ENCODE results near the gene TMEM132C.

Gene TMEM132C

DNA sequence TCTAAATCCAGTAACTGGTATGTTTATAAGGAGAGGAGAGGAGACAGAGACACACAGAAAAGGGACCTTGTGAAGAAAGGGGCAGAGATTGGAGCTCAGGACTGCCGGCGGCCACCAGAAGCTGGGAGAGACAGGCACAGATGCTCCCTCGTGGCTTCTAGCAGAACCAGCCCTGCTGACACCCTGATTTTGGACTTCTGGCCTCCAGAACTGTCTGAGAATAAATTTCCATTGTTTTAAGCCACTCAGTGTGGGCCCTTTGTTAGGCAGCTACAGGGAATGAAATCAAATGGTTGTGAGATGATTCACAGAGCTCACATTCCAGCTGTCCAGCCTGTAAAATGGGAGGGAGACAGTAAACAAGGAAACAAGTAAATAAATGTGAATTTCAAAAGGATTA, 47.6 kb downstream of the TMEM132C start:
- FAIRE-seq (no peak), DNase-seq (ENCODE audit: insufficient read length, low spot score) (no peak)
- no peak for TF ChIP-seq POLR2A (IDR thresholded peaks at IDR 0.05; ENCODE audit: low read depth, low read length)

DNA sequence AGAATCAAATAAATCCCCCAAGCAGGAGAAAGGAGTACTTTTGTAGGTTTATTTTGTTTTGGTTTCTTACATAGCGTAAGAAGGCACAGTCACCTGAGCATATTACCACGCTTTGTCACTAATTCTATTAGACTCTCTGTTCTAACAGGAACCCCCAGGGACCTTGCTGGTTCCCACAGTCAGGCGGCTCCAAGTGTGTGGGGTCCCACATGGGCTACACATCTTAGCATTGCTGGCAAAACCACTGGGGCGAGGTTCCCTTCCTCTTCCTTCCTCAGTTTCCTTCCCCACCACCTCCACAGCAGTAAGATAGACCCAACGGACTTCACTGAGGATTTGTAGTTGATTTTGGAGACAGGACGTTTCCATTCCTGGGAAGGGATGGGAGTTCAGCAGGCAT, 49.1 kb downstream of the TMEM132C start:
- FAIRE-seq (no peak), DNase-seq (ENCODE audit: insufficient read length, low spot score) (no peak)
- TF ChIP-seq POLR2A (IDR thresholded peaks at IDR 0.05; ENCODE audit: low read depth, low read length) = no peak

DNA sequence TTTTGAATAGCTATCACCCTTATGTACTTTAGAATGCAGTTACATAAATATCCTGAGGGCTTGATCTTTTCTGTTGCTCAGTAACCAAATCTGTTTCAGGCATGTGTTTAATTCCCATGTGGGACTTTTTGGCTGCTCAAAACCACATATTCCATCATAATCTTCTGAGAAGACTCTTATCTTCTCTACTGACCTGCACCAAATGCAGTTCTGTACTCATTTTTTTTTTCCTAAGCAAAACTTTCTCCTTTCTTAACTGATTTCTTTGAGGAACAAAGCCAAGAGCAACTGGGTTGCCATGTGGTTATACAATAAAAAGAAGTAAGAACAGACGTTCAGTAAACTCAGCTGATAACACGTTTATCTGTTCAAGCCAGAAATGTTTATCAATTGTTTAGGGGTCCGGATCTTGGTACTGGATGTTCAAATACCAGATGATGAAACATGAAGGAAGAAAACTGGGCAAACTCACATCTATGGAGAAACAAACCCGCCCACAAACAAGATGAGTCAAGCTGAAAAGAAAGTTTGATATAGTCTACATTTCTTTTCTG, 50.1 kb downstream of the TMEM132C start:
- TF ChIP-seq POLR2A (IDR thresholded peaks at IDR 0.05; ENCODE audit: low read depth, low read length) = no peak
- no peak for FAIRE-seq
- no peak for DNase-seq (ENCODE audit: insufficient read length, low spot score)

DNA sequence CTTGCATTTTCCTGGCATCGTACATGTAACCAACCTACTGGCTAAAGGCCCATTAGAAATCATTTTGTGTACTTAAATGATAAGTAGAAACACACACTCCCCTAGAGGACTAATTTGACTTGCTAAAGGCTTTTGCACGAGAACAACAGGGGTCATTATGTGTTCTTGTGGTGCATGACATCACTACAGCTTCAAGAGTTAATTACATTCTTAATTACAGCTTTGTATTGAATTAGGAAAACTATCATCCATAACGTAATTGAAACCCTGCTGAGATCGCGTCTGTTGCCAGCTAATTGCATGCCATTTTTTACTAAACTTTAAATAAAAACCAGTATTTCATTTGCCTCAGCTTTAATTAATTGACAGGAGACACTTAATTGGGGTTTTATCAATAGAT, 51.4 kb downstream of the TMEM132C start:
- no peak for TF ChIP-seq POLR2A (IDR thresholded peaks at IDR 0.05; ENCODE audit: low read depth, low read length)
- DNase-seq (ENCODE audit: insufficient read length, low spot score) (no peak), FAIRE-seq (no peak)

DNA sequence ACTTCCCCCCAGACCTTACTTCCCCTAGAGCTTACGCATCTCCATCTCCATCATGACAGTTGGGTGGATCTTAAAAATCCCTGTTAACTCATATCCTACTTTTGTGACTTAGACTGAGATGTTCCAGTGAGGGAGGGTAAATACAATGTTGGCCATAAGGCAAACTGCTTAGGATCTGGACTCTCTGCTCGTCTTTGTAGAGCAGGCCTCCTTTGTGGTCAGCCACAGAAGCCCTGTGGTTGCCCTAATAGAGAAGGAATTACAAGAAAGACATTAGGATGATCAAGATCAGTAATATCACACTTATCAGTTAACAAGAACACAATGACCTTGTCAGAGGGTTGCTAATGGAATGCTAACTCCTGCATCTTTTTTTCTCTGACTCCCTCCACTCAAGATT, 52.0 kb downstream of the TMEM132C start:
- TF ChIP-seq POLR2A (IDR thresholded peaks at IDR 0.05; ENCODE audit: low read depth, low read length) = no peak

DNA sequence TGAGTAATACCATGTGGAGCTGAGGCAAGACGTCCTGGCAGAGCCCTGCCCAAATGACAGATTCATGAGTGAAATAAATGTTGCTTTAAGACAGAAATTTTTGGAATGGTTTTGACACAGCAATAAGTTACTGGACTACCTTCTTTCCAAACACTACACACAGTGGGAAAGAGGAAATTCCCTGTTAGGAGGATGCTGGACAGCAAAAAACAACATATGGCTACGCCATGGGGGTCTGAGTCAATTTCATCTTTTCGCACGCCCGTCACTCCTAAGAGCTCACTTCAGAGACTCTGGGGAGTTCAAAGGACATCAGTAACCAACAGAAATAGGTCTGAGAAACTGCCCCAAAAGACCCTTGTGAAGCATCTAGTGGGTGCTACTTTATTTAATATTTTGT, 55.4 kb downstream of the TMEM132C start:
- TF ChIP-seq POLR2A (IDR thresholded peaks at IDR 0.05; ENCODE audit: low read depth, low read length) = no peak
- DNase-seq (ENCODE audit: insufficient read length, low spot score) (no peak), FAIRE-seq (no peak)

More for the DNA sequence above, 52.0 kb downstream of the TMEM132C start:
- DNase-seq (ENCODE audit: insufficient read length, low spot score) (no peak), FAIRE-seq (no peak)

DNA sequence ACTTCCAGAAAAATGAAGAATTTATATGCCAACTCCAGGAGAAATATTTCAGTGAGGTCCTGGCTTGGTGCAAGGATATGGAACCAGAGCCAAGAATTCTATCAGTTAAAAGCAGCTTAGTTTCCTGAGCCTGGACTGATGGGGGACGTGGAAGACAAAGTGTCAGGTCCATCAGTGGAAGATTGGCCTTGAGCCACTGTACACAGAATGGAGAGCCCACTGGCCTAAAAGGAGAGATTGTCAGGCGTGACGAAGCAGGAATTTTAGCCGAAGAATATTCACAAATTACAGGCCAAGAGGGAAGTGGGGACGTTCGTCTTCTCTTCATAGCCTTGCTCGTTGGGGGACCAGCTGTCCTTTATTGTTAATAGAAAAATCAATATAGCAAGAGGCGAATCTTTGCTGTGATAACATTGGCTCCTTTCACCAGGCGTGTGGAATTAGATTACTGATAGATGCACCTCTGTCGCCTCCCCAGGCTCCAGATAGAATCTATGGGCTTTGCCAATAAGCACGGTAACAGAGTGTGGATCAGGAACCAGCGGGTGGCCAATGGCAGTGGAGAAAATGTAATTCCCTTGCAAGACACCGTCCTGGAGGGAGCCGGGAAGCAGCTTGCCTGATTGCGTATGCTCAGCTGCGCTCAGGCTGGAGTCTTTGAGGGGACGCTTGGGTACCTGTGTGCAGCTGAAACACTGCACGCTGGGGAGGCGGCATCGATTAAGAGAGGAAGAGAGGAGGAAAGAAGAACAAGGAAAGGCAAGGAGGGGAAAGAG, 56.4 kb downstream of the TMEM132C start:
- FAIRE-seq (no peak), DNase-seq (ENCODE audit: insufficient read length, low spot score) (no peak)
- no peak for TF ChIP-seq POLR2A (IDR thresholded peaks at IDR 0.05; ENCODE audit: low read depth, low read length)

DNA sequence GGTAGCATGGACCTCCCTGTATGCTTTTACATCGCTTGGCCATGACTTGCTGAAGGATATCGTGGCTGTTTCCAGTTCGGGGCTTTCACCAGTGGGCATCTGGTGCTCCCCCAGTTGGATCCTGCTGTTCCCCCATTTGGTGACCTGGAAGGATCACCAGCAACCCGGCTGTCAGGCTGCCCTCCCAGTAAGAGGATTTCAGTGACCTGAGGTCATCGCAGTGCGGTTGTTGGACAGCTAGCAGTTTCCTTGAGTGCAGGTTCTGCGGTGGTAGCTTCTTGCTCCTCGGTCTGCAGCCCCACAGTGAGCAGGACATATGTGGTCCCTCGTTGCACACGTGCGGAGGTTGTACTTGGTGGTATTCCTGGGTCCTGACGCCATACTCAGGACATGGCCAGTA, 58.7 kb downstream of the TMEM132C start:
- no peak for TF ChIP-seq POLR2A (IDR thresholded peaks at IDR 0.05; ENCODE audit: low read depth, low read length)
- DNase-seq (ENCODE audit: insufficient read length, low spot score) = no peak
- no peak for FAIRE-seq

DNA sequence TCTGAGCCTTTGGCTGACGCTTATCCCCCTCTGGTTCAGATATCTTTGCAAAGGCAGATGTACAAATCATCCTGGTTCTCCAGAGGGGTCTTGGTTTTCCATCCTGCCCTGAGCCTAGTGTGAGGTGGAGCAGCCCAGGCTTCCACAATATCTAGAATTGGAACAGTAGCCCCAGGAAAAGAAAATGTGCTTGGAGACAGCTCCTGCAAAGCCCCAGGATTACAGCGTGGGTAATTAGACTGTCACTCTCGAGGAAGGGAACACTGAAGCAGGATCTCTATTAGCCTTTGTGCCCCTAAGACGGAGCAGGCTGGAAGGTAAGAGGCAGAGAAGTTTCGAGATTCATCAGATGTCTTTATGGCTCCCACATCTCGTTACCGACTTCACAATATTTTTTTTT, 59.4 kb downstream of the TMEM132C start:
- no peak for TF ChIP-seq POLR2A (IDR thresholded peaks at IDR 0.05; ENCODE audit: low read depth, low read length)
- FAIRE-seq = no peak
- no peak for DNase-seq (ENCODE audit: insufficient read length, low spot score)

DNA sequence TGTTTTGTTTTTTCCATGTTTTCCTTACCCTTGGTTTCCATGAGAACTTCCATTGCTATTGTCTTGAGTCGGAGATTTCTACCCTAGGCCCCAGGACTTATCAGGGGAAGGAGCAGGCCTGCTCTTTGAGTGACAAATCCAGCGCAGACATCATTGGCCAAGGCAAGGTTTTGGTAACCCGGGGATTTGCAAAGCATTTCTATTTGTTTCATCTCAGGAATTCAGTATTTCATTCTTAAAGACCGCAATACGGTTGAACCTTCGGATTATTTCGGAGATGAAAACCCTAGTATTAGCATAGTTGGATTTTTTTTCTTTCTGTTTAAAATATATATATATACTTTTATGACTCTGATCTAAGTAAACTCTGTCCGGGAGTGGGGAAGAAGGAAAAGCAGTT, 62.0 kb downstream of the TMEM132C start:
- FAIRE-seq = no peak
- TF ChIP-seq POLR2A (IDR thresholded peaks at IDR 0.05; ENCODE audit: low read depth, low read length) = no peak
- no peak for DNase-seq (ENCODE audit: insufficient read length, low spot score)

DNA sequence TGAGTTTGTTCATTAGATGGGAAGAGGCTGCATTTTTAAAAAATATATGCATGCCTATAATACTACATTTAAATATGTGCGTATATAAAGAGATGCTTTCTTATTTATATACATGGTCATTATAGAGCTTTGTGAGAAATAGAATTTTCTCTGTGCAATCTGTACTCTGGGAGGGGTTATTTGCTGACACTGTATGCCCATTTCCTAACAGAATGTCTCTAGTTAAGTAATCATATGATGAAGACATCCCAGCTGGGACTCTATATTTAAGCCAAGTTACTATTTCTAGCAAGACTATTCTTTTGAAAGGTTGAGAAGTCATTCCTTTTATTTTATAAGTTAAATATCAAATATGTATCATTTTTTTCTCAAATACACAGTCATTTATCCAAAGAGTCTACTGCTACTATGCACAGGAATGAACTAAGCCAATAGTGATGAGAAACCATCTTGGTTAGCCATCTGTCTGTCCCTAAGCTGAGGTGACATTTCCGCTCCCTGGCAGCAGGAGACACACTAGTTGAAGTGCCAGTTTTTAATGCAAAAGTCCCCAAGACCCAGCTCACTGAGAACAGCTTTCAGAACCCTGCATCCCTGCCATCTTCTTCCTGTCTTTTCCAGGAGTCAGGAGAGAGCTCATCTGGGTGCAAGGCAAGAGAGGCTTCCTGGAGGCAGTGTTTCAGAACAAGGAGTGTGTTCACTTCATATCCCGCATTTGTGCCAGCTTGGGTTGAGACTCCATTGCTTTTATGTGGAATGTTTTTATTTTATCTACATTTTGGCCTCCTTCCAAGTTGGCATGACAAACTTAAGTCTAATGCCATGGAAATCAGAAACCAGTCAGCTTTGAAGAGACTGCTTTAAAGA, 69.5 kb downstream of the TMEM132C start:
- no peak for TF ChIP-seq POLR2A (IDR thresholded peaks at IDR 0.05; ENCODE audit: low read depth, low read length)
- FAIRE-seq (no peak), DNase-seq (ENCODE audit: insufficient read length, low spot score) (no peak)

DNA sequence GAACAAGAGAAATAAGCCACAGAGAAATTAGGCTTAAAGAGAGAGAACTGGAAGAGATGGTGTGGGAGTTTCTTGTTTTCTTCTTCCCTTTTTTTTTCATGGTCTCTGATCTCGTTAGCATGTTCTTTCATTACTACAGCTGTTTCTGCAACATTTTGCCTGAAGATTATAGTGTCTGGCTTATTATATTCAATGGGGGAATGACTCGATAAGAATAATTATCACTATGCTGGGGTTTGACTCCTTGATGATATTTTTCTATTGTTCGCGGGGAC, 70.0 kb downstream of the TMEM132C start:
- no peak for FAIRE-seq
- TF ChIP-seq POLR2A (IDR thresholded peaks at IDR 0.05; ENCODE audit: low read depth, low read length) = no peak
- no peak for DNase-seq (ENCODE audit: insufficient read length, low spot score)

DNA sequence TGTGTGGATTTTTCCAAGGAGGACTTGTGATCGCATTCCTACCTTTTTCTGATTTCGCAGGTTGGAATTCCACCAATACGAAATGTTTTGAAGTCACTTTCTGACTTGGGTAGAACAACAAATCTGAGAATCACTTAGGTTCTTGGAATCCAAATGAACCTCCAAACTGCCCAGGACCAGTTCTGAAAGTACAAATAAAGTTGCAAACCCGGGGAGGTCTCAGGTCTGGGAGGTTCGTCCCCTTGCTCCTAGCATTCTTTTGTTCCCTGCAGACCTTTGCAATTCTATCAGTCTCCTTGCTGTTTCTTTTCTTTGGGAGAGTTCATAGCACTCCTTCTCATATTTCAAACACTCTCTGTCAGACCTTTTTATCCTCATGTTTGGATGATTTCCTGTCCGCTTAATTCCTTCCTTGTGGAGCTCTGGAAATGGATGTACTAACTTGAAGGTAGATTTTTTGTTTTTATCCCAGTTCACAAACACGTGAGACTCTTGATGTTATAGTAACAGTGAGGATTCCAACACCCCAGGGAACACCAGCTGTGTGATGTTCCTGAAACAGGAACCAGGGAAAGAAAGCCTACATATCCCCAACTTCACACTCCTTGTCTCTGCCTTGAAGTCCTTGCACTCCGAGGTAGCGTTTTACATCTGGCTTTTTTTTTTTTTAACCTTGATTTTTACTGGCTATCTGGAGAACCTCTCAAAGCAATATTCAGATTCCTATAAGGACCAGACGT, 70.6 kb downstream of the TMEM132C start:
- no peak for DNase-seq (ENCODE audit: insufficient read length, low spot score)
- FAIRE-seq = no peak
- no peak for TF ChIP-seq POLR2A (IDR thresholded peaks at IDR 0.05; ENCODE audit: low read depth, low read length)
